Sigmoid colon (tissue), 7 donors: ENCODE data around the gene CLEC6A. TPM values are rescaled to one million over a fixed set of nuclear protein-coding genes. Genes with fewer than 3 reads are reported as not detected.
"Not testable (repeated sequence)": the region's sequence is repeated elsewhere in the genome, so short reads cannot be mapped to it uniquely, and the experiment has no call there.

ENCODE experiments used
- DNase-seq: peaks from one replicate; pipeline ENCODE4 v3.0.0-alpha.2; 2019
- H3K27ac ChIP-seq, 4 donors: fragments of 200-600 bp; sonication (generic); one replicate each; pipeline ENCODE4 v1.5.1; 2016 to 2019; ENCODE audit warnings: mild to moderate bottlenecking in 1 of 4
- H3K27me3 ChIP-seq, 3 donors: fragments of 200-600 bp; sonication (generic); one replicate each; pipeline ENCODE4 v1.5.1; 2019; ENCODE audit warnings: mild to moderate bottlenecking in 1 of 3
- H3K36me3 ChIP-seq, 4 donors: fragments of 200-600 bp; sonication (generic); one replicate each; pipeline ENCODE4 v1.5.1; 2016 to 2019
- H3K4me1 ChIP-seq, 4 donors: fragments of 200-600 bp; sonication (generic); one replicate each; pipeline ENCODE4 v1.5.1; 2017 to 2019
- H3K4me3 ChIP-seq, 4 donors: fragments of 200-600 bp; sonication (generic); one replicate each; pipeline ENCODE4 v1.5.1; 2017 to 2019; ENCODE audit warnings: mild to moderate bottlenecking in 2 of 4, moderate library complexity in 1 of 4
- H3K9me3 ChIP-seq, 4 donors: fragments of 200-600 bp in 3 of 4; sonication (generic) in 3 of 4; one replicate each; pipeline versions ENCODE4 v1.5.1 to v1.6.1; 2013 to 2019
- CTCF ChIP-seq, 4 experiments: fragments of 450-650 bp in 3 of 4; fragments of 200-600 bp in 1 of 4; IDR thresholded peaks; one replicate each; pipeline ENCODE4 v1.5.1; 2016 to 2019; ENCODE audit warnings: antibody characterized with exemption in 4 of 4, mild to moderate bottlenecking in 3 of 4, moderate library complexity in 2 of 4
- EP300 ChIP-seq, 4 donors: sonication (generic); formaldehyde crosslinking; IDR thresholded peaks; one replicate each; pipeline ENCODE4 v1.6.1; 2017; ENCODE audit warnings: antibody characterized with exemption in 4 of 4
- POLR2A ChIP-seq, 2 donors: fragments of 450-650 bp; IDR thresholded peaks; one replicate each; pipeline ENCODE4 v1.6.1; 2016; ENCODE audit warnings: antibody characterized with exemption in 2 of 2, mild to moderate bottlenecking in 2 of 2, moderate library complexity in 2 of 2
- POLR2AphosphoS5 ChIP-seq, 4 donors: sonication (generic); formaldehyde crosslinking; IDR thresholded peaks; one replicate each; pipeline ENCODE4 v1.6.1; 2017; ENCODE audit warnings: antibody characterized with exemption in 4 of 4
- WGBS, 2 donors: extraction: QIAGEN DNeasy Blood & Tissue Kit; methylation state at CpG; one replicate each; pipeline ENCODE4 v1.1.7; 2013; 5-methylcytosine and 5-hydroxymethylcytosine counted together
- intact Hi-C: fragments of 100-400 bp; cut with DNase I; formaldehyde crosslinking; loops from one replicate; pipeline ENCODE4 v1.15.1; 2023
- polyA plus RNA-seq, 3 donors: library from polyadenylated mRNA; stranded (reverse); fragments of 200-250 nt; gene quantifications; one replicate each; pipeline ENCODE4 v1.2.3, GENCODE V29; 2013
- total RNA-seq, 4 donors: library from RNA; depleted of rRNA; stranded (reverse); fragments of >200 nt; gene quantifications; one replicate each; pipeline ENCODE4 v1.1.0, GENCODE V29; 2016
- donor health status: healthy with polysubstance abuse.
- donor health status: Bipolar disorder and iron deficiency.
- donor health status: healthy.

The CLEC6A gene
- total and polyA plus RNA-seq, 7 donors: 0.29 TPM; not detected in 6

- Histone ChIP-seq H3K27me3 (no peaks in the 10 kb centered on the region), H3K4me1 (no peaks in the 10 kb centered on the region), H3K36me3 (no peaks in the 10 kb centered on the region), H3K27ac (no peak overlapping the region), H3K4me3 (no peak overlapping the region), H3K9me3 (no peaks in the 10 kb centered on the region)
- WGBS, 2 donors: 25 to 38% methylated on average over 2 of the region's 2 CpGs
- DNase-seq: no peak
- TF ChIP-seq EP300 (IDR thresholded peaks at IDR 0.05) (no peak), CTCF (IDR thresholded peaks at IDR 0.05) (no peak), POLR2A (IDR thresholded peaks at IDR 0.05) (no peak)
- intact Hi-C loops: no loop called here
These were observed 37.3 kb downstream of the CLEC6A start for GRCh38 chr12:8493084-8493483.

GRCh38 chr12:8495671-8496070 is 39.9 kb downstream of the CLEC6A start:
- H3K27ac ChIP-seq, intact Hi-C loops, DNase-seq, H3K27me3 ChIP-seq, H3K4me3 ChIP-seq, H3K9me3 ChIP-seq, H3K4me1 ChIP-seq, H3K36me3 ChIP-seq: not testable (repeated sequence)
- WGBS, 2 donors: 81 to 91% methylated on average over 4 of the region's 4 CpGs

GRCh38 chr12:8496074-8496473 is 40.3 kb downstream of the CLEC6A start:
- H3K9me3 ChIP-seq, H3K27ac ChIP-seq, DNase-seq, H3K4me3 ChIP-seq, H3K36me3 ChIP-seq, H3K4me1 ChIP-seq, H3K27me3 ChIP-seq, intact Hi-C loops: not testable (repeated sequence)
- 50 to 62% methylated on average over 7 of the region's 7 CpGs for WGBS, 2 donors

GRCh38 chr12:8499616-8500015 is 43.9 kb downstream of the CLEC6A start:
- intact Hi-C loops: no loop called here
- Histone ChIP-seq H3K27ac (no peak overlapping the region), H3K9me3 (no peaks in the 10 kb centered on the region), H3K27me3 (no peaks in the 10 kb centered on the region), H3K36me3 (no peaks in the 10 kb centered on the region), H3K4me3 (no peak overlapping the region), H3K4me1 (no peaks in the 10 kb centered on the region)
- TF ChIP-seq EP300 (IDR thresholded peaks at IDR 0.05) (no peak), POLR2A (IDR thresholded peaks at IDR 0.05) (no peak), CTCF (IDR thresholded peaks at IDR 0.05) (no peak), POLR2AphosphoS5 (IDR thresholded peaks at IDR 0.05) (no peak)
- 44 to 51% methylated on average over 4 of the region's 4 CpGs for WGBS, 2 donors
- no peak for DNase-seq

- Histone ChIP-seq H3K4me1 (no peaks in the 10 kb centered on the region), H3K27me3 (no peaks in the 10 kb centered on the region), H3K36me3 (no peaks in the 10 kb centered on the region), H3K9me3 (no peaks in the 10 kb centered on the region), H3K27ac (no peak overlapping the region), H3K4me3 (no peak overlapping the region)
- intact Hi-C loops: no loop called here
- TF ChIP-seq CTCF (IDR thresholded peaks at IDR 0.05) (no peak), POLR2A (IDR thresholded peaks at IDR 0.05) (no peak), POLR2AphosphoS5 (IDR thresholded peaks at IDR 0.05) (no peak), EP300 (IDR thresholded peaks at IDR 0.05) (no peak)
- DNase-seq: no peak
- 53 to 58% methylated on average over 3 of the region's 3 CpGs for WGBS, 2 donors
These were observed 46.0 kb downstream of the CLEC6A start for GRCh38 chr12:8501720-8502119.

- Histone ChIP-seq H3K36me3 (no peaks in the 10 kb centered on the region), H3K27ac (no peak overlapping the region), H3K27me3 (no peaks in the 10 kb centered on the region), H3K4me1 (no peaks in the 10 kb centered on the region), H3K9me3 (no peaks in the 10 kb centered on the region), H3K4me3 (no peak overlapping the region)
- intact Hi-C loops: no loop called here
- 89 to 91% methylated on average over 1 of the region's 1 CpG for WGBS, 2 donors
- TF ChIP-seq CTCF (IDR thresholded peaks at IDR 0.05) (no peak), EP300 (IDR thresholded peaks at IDR 0.05) (no peak), POLR2AphosphoS5 (IDR thresholded peaks at IDR 0.05) (no peak), POLR2A (IDR thresholded peaks at IDR 0.05) (no peak)
- DNase-seq: no peak
These were observed 48.6 kb downstream of the CLEC6A start for GRCh38 chr12:8504351-8504750.
